Measurements from ENCODE around the gene DGKD.

DGKD gene

GRCh38 chr2:233459426-233459825 lies 105.1 kb downstream of the DGKD start:
- in situ Hi-C loops (cut with HindIII; ENCODE audit: low pct_ligation_motif_present, low sequenced_read_pairs), result no loop called here
- DNase-seq, result no peak
- Histone ChIP-seq H3K27ac (no peak overlapping the region), H3K27me3 (replicated peaks) (no peaks in the 10 kb centered on the region), H3K4me3 (ENCODE audit: low read depth, low read length) (no peak overlapping the region), H3K36me3 (replicated peaks) (peaks cover 17% of the 10 kb centered on the region)
- no peak for TF ChIP-seq CTCF (IDR thresholded peaks at IDR 0.05; ENCODE audit: low read depth, low read length, missing control alignments)

GRCh38 chr2:233460726-233461441 lies 106.6 kb downstream of the DGKD start:
- in situ Hi-C loops (cut with HindIII; ENCODE audit: low pct_ligation_motif_present, low sequenced_read_pairs), result no loop called here
- Histone ChIP-seq H3K36me3 (replicated peaks) (peaks cover 17% of the 10 kb centered on the region), H3K27ac (no peak overlapping the region), H3K4me3 (ENCODE audit: low read depth, low read length) (no peak overlapping the region), H3K27me3 (replicated peaks) (no peaks in the 10 kb centered on the region)
- DNase-seq, result no peak
- TF ChIP-seq CTCF (IDR thresholded peaks at IDR 0.05; ENCODE audit: low read depth, low read length, missing control alignments), result no peak

- H3K36me3 ChIP-seq (replicated peaks), result peaks cover 17% of the 10 kb centered on the region
- TF ChIP-seq CTCF (IDR thresholded peaks at IDR 0.05; ENCODE audit: low read depth, low read length, missing control alignments), result no peak
- no peak overlapping the region for H3K4me3 ChIP-seq (ENCODE audit: low read depth, low read length)
- H3K27me3 ChIP-seq (replicated peaks), result no peaks in the 10 kb centered on the region
- H3K27ac ChIP-seq, result no peak overlapping the region
- in situ Hi-C loops (cut with HindIII; ENCODE audit: low pct_ligation_motif_present, low sequenced_read_pairs), result no loop called here
- no peak for DNase-seq
Observed at GRCh38 chr2:233461481-233461891, 107.2 kb downstream of the DGKD start.

GRCh38 chr2:233462202-233462785 lies 108.0 kb downstream of the DGKD start:
- H3K36me3 ChIP-seq (replicated peaks), result peaks cover 15% of the 10 kb centered on the region
- in situ Hi-C loops (cut with HindIII; ENCODE audit: low pct_ligation_motif_present, low sequenced_read_pairs), result no loop called here
- no peak for TF ChIP-seq CTCF (IDR thresholded peaks at IDR 0.05; ENCODE audit: low read depth, low read length, missing control alignments)

GRCh38 chr2:233462826-233463470 lies 108.7 kb downstream of the DGKD start:
- in situ Hi-C loops (cut with HindIII; ENCODE audit: low pct_ligation_motif_present, low sequenced_read_pairs), result no loop called here

More at GRCh38 chr2:233462202-233462785, 108.0 kb downstream of the DGKD start:
- Histone ChIP-seq H3K4me3 (ENCODE audit: low read depth, low read length) (no peak overlapping the region), H3K27ac (no peak overlapping the region), H3K27me3 (replicated peaks) (no peaks in the 10 kb centered on the region)
- DNase-seq, result no peak

More at GRCh38 chr2:233462826-233463470, 108.7 kb downstream of the DGKD start:
- Histone ChIP-seq H3K4me3 (ENCODE audit: low read depth, low read length) (no peak overlapping the region), H3K27ac (no peak overlapping the region), H3K36me3 (replicated peaks) (peaks cover 15% of the 10 kb centered on the region), H3K27me3 (replicated peaks) (no peaks in the 10 kb centered on the region)
- no peak for TF ChIP-seq CTCF (IDR thresholded peaks at IDR 0.05; ENCODE audit: low read depth, low read length, missing control alignments)
- no peak for DNase-seq
